Central memory CD4-positive, alpha-beta T cell (primary cell): ENCODE results near the gene ALG1L2.
"Not testable (repeated sequence)": the region's sequence is repeated elsewhere in the genome, so short reads cannot be mapped to it uniquely, and the experiment has no call there.

Source experiments
- DNase-seq: peaks from one replicate; pipeline ENCODE4 v3.0.0; 2022
- total RNA-seq, 3 experiments: gene quantifications; one replicate each; lab custom pipeline; 2026; lab: John Stamatoyannopoulos, UW

Gene ALG1L2
- total RNA-seq = 0.04 to 1.5 (median 0.38) reads per million in 3 experiments

- DNase-seq = no peak
These were observed at the start of gene ALG1L2 for GRCh38 chr3:130081351-130081881. ALG1L2 (plus strand) TSS chr3:130081831; CDS start chr3:130082017, 186 bp downstream.

- DNase-seq = not testable (repeated sequence)
These were observed 44.4 kb upstream of the ALG1L2 start for GRCh38 chr3:130037126-130037815.

- DNase-seq = not testable (repeated sequence)
These were observed 38.9 kb upstream of the ALG1L2 start for GRCh38 chr3:130042736-130043135.

GRCh38 chr3:130043658-130044057 lies 38.0 kb upstream of the ALG1L2 start:
- not testable (repeated sequence) for DNase-seq

GRCh38 chr3:130044370-130044769 lies 37.3 kb upstream of the ALG1L2 start:
- DNase-seq = no peak

- DNase-seq = no peak
These were observed 32.9 kb upstream of the ALG1L2 start for GRCh38 chr3:130048726-130049125.

- not testable (repeated sequence) for DNase-seq
These were observed 29.3 kb upstream of the ALG1L2 start for GRCh38 chr3:130052366-130052765.

GRCh38 chr3:130052965-130053364 lies 28.7 kb upstream of the ALG1L2 start:
- not testable (repeated sequence) for DNase-seq

GRCh38 chr3:130057536-130058266 lies 23.9 kb upstream of the ALG1L2 start:
- not testable (repeated sequence) for DNase-seq

- DNase-seq = not testable (repeated sequence)
These were observed 23.4 kb upstream of the ALG1L2 start for GRCh38 chr3:130058267-130058657.

GRCh38 chr3:130058716-130059115 lies 22.9 kb upstream of the ALG1L2 start:
- DNase-seq = not testable (repeated sequence)

- DNase-seq = not testable (repeated sequence)
These were observed 22.5 kb upstream of the ALG1L2 start for GRCh38 chr3:130059162-130059561.

GRCh38 chr3:130073582-130073981 lies 8.0 kb upstream of the ALG1L2 start:
- DNase-seq = no peak

GRCh38 chr3:130077636-130078035 lies 4.0 kb upstream of the ALG1L2 start:
- no peak for DNase-seq

- DNase-seq = not testable (repeated sequence)
These were observed 1.9 kb downstream of the ALG1L2 start for GRCh38 chr3:130083363-130084090.

GRCh38 chr3:130084436-130084980 lies 2.9 kb downstream of the ALG1L2 start:
- no peak for DNase-seq

GRCh38 chr3:130085881-130086280 lies 4.2 kb downstream of the ALG1L2 start:
- no peak for DNase-seq

GRCh38 chr3:130086628-130087027 lies 5.0 kb downstream of the ALG1L2 start:
- not testable (repeated sequence) for DNase-seq

- no peak for DNase-seq
These were observed 6.4 kb downstream of the ALG1L2 start for GRCh38 chr3:130088061-130088460.

GRCh38 chr3:130090681-130091080 lies 9.1 kb downstream of the ALG1L2 start:
- DNase-seq = not testable (repeated sequence)

GRCh38 chr3:130091958-130092357 lies 10.3 kb downstream of the ALG1L2 start:
- DNase-seq = no peak

- no peak for DNase-seq
These were observed 12.2 kb downstream of the ALG1L2 start for GRCh38 chr3:130093741-130094391.
